Activated CD4-positive, CD25-positive, alpha-beta regulatory T cell (primary cell): ENCODE measurements around the gene NEUROG1.
"Not testable (repeated sequence)": the region's sequence is repeated elsewhere in the genome, so short reads cannot be mapped to it uniquely, and the experiment has no call there.

ENCODE experiments used
- DNase-seq, 4 experiments: peaks; one replicate each; lab custom pipeline; 2025; lab: John Stamatoyannopoulos, UW

The NEUROG1 gene

DNA sequence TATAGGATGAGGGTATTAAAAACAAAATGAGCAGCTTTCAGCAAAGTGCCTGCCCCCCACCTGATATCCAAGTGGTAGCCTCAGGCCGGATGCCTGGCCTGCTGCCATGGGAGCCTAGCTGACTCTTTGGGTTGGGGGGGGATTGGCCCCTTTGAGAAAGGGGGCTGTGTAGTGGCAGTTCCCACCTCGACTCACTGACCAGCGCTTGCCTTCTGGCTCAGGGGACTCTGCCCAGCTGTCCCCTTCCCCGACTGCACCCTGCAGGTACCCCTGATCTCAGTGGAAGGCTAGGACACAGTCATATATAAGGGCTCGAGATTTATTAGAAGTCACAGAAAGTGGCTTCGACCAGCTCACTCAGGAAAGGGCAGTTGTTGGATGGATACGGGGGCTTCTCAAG is 1.5 kb upstream of the NEUROG1 start:
- DNase-seq: no peak

DNA sequence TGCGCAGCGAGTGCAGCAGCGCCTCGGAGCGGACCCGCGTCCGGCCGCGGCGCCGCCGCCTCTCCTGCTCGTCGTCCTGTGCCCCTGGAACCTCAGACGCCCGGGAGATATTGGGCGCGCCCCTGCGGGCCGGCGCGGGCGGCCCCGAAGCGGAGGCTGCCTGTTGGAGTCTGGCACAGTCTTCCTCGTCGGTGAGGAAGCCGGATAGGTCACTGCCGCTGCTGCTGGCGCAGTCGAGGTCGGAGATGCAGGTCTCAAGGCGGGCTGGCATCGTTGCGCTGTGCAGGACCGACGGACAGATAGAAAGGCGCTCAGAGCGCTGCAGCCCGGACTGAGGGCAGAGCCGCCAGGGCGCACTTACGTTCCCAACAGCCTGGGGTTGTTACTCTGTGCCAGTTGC is 344 bp downstream of the NEUROG1 start:
- no peak for DNase-seq

DNA sequence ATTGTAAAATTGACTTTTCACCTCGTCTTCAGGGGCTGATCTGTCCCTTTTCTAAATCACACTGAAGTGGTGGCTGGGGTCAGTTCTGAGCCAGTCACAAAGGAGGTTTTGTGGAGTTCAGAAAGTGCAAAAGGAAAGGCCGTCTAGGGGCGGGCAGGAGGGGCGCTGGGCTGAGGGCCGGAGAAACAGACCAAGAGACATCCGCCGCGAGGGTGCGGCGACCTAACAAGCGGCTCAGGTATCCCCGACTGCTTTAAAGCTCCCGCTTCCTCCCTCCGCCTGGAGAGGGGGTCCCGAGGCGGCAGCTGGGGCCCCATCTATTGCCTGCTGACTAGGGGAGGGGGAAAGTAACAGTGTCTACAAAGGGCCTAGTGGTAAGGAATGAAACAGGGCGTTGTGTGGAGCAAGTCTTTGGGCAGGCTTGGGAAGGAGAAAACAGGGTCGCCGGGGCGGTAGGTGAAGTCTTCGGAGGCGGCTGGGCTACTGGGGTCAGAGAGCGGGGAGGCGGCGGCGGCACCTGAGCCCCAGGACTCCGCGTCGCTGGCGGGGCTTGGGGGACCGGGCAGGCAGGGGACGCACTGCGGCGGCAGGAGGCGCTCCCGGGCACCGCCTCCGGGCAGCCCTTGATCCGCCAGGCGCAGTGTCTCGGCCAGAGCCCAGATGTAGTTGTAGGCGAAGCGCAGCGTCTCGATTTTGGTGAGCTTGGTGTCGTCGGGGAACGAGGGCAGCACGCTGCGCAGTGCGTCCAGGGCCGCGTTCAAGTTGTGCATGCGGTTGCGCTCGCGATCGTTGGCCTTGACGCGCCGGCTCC is 950 bp downstream of the NEUROG1 start:
- DNase-seq: no peak

DNA sequence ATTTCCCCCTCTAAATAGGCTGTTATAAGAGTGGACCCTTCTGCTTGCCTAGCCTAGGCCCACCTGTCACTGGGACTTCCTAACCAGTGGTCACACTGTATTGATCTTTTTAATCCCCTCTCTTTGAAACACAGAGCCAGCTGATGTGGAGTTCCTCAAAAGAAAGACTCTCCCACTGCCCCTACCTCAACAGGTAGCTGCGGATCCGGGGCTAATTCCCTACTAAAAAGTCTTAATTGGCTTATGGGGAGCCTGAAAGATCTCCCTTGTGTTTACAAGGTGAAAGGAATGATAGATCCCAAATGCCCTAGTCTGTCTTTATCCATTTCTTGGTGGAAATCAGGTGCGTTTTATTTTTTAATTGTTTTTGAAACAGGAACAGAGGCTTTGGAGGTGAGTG is 2.0 kb downstream of the NEUROG1 start:
- no peak for DNase-seq

DNA sequence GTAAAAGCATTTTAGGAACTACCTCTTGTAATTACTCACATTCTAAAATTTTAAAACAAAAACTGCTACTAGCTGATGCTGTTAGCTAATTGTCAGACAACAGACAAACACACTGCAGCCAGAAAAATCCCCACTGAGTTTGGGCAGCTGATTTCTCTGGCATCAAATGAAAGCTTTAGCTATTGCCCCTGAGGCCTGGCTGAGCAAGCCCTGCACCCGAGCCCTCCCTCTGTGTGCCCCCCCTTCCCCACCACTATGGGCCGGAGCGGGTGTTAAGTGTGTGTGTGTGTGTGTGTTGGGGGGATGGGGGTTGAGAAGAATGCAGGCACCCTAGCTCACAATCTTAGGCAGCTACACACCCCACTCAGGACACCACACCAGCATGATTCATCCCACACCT is 2.4 kb downstream of the NEUROG1 start:
- no peak for DNase-seq

DNA sequence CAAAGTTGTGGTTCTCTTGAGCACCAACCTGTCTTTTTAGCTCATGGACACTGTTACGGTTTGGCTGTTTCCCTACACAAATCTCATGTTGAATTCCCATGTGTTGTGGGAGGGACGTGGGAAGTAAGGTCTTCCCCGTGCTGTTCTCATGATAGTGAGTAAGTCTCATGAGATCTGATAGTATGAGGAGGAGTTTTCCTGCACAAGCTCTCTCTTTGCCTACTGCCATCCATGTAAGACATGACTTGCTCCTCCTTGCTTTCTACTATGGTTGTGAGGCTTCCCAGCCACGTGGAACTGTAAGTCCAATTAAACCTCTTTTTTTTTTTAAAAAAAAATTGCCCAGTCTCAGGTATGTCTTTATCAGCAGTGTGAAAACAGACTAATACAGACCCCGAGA is 6.2 kb downstream of the NEUROG1 start:
- not testable (repeated sequence) for DNase-seq

DNA sequence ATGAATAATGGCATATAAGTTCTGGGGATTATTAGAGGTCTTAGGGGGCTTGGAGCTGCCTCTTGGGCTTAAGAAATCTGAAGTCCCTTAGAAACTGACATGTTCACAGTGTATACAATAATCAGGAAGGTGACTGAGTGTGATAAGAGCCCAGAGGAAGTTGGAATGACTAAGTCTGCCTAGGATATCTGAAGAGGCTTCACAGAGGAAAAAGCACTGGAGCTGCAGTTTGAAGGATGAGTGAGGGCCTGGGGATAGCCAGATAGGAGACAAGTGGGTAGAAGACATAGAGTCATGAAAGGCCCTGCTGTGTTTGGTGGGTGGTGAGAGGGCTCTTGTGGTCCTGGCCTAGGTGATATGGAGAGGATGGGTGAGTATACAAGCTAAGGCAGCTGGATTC is 8.8 kb downstream of the NEUROG1 start:
- no peak for DNase-seq

DNA sequence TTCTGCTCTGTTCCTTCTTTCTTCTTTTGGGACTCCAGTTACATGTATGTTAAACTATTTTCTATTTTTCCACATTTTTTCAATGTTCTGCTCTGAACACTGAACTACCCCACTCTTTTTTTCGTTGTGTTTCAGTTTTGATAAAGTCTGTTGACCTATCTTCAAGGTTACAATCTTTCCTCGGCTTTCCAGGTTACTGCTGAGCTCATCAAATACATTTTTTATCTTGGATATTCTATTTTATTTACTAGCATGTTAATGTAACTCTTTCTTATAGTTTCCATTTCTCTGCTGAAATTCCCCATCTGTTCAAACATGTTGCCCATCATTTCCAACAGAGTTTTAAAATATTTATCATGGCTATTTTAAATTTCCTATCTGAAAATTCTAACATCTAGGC is 13.8 kb downstream of the NEUROG1 start:
- no peak for DNase-seq

DNA sequence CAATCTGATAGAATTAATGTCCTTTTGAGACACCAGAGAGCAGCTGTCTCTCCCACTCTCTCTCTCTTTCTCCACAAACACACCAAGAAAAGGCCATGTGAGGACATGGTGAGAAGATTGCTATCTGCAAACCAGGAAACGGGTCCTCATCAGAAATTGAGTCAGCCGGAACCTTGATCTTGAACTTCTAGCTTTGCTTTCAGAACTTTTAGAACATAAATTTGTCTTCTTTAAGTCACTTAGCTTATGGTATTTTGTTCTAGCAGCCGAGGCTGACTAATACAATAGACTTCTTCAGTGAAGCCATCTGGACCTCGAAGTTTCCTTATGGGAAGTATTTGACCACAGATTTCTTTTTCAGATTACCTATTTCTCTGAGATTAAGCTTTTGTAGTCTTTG is 18.1 kb downstream of the NEUROG1 start:
- DNase-seq: no peak

DNA sequence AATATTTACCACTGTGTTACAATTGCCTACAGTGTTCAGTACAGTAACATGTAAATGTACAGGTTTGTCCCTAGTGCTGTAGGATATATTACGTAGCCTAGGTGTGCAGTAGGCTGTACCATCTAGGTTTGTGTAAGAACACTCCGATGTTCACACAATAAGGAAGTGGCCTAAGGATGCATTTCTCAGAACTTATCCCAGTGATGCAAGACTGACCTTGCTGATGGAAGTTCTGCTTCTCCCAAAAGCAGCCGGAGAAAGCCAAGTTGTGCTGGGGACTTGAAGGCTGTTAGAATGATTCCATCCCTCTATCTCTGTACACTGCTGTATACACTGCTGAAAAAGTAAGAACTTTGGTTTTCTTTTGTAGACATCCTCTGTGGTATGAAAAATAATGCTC is 21.6 kb downstream of the NEUROG1 start:
- DNase-seq: no peak

DNA sequence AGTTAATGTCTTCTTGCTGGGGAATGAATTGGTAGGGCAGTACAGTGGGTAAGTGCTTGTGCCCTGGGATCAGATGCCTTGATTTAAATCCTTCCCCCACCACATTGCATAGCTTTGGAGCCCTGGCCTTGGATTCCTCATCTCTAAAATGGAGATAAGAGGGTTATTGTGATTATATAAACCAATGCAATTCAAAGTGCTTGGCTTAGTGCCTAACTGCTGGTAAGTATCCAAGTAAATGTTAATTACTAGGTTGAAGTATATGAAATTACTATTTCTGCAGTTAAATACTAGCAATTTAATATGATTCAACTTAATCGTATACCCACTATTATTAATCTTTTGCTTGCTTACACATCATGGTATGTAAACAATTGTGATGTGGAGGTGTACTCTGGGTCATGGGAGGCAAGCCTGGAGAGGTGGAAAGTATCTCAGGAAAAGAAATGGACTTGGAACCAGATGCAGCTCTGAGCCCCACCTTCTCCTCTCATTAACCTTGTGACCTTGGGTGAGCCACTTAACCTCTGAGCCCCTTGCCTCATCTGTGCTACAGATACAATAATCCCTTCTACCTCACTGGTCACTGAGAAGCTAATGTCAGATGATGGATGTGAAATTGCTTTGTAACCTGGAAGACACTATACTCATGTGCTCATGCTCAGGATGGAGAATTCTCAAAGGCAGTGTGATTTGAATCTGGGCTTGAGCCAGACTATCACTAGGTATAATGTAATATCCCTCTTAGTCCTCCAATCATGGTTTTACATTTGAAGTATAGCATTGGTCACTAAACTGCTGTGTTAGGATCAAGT is 23.8 kb downstream of the NEUROG1 start:
- DNase-seq: no peak

DNA sequence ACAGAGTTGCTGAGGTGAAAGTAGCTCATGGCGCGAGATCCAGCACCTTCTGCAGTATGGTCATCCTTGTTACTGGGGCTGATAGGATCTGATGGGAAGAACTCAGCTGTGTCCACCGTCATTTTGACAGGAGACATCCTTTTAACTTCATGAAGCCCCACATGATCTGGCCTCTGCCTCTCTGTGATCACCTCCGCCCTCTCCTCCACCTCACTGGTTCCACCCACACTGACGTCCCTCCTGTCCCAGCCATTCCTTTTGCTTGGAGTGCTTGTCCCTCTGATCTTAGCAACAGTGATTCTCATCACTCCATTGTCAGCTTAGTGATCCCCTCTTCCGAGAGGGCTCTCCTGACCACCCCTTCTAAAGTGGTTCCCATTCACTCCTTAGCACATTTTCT is 25.8 kb downstream of the NEUROG1 start:
- no peak for DNase-seq

DNA sequence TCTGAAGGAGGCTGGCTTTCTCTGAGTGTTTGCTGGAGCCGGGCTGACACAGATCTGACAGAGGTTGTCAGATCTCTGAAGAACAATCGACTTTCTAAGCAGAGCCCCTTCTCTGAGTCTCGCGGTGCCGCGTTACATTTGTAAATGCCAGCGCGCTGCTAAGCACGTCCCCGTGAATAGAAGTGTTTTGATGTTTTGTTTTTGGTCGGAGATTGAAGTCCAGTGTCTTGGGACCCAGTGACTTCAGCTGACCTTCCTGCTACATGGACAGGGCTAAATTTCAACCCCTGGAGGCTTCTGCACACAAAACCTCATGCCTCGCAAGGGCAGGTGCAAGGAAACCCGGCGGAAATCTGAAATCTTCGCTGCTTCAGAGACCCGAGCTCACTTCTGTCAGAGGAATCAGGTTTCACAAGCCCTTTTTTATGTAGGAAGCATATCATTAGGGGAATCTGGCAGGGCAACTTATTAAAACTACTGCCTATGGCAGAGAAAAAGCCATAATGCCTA is 27.2 kb downstream of the NEUROG1 start:
- DNase-seq: no peak

DNA sequence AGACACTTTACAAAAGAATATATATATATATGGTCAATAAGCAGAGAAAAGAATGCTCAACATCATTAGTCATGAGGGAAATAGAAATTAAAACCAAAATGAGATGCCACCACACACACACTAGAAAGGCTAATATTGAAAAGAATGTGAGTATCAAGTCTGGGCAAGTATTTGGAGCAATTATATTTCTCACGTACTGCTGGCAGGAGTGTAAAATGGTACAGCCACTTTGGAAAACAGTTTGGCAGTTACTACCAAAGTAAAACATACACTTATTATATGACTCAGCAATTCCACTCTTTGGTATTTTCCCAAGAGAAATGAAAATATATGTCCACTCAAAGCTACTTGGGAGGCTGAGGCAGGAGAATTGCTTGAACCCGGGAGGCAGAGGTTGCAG is 29.8 kb downstream of the NEUROG1 start:
- DNase-seq: no peak

DNA sequence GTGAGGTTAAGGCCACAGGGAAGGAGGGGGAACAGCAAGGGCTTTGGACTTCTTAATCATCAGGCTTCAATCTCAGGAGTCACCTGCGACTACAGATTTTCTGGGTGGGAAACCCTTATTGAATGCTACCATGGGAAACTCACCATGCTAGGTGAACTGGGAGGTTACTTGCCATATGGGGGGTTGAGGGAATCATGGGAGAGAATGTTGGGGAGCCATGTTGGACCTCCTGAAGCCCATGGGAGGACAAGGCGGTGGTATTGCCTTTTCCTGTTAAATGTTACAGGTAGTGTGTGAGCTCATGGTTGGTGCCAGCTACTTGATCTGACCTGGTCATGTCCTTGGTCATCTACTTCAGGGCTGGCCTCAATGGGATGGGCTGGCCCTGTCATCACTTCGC is 31.4 kb downstream of the NEUROG1 start:
- no peak for DNase-seq

DNA sequence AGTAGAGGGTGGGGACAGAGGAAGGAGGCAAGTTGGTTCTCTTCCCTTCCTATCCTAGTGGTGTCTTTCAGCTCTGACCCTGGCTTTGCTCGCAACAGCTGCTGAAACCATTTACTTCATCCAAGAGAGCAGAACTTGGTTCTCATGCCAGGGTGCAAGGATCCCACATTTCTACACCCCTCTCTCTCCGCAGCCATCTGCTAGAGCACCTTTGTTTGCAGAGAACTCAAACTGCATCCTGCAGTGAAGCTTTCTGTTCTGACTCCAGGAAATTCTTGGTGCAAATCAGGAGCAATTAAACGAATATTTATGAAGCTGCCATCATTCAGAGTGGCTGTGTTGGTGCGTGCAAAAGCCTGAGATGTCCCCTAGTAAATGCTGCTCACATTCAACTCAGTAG is 31.9 kb downstream of the NEUROG1 start:
- DNase-seq: no peak

DNA sequence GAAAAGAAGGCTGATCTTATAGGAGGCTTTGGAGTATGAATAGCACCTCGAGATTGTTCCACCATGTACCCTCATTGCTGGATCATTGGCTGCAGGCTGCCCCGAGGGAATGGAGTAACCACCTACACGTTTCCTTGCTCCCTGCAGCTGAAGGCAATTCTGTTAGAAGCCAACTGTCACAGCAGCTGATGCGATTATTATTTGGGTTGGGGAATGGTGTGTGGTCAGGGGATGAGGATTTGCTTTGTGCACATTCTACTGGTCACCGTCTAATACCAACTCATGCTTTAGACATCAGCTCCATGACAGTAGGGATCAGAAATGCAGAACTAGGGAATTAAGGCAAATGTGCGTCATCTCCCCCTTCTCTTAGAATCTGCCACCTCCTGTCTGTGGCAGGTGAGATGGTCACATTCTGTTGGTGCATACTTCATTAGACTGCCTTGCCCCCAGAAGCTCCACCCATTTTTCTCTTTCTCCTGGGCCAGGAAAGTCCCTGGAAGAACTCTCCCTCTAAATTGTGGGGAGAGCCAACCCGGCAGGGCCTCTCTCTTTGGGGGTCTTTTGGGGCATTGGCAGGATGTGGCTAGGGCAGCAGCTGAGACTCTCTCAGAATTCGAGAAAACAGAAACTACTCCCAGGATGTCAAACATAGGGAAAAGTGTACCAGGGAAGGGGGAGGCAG is 32.8 kb downstream of the NEUROG1 start:
- DNase-seq: no peak

DNA sequence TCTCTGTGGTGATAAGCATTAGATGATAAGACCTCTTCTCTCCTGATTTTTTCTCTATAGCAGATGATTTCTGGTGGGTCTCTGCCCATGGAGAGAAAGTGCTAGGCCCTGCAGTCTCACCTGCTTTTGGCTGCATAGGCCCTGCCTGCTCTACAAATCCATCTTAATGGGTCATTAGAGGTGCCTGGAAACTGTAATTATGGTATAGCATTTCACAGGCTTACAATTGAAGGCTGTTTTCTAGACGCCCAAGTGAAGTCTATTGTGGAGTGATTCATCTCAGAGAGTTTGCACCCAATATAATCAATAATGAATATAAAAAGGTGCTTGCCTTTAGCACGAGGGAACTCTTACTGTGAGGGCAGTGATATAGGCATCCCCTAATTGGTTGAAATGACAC is 33.8 kb downstream of the NEUROG1 start:
- no peak for DNase-seq

DNA sequence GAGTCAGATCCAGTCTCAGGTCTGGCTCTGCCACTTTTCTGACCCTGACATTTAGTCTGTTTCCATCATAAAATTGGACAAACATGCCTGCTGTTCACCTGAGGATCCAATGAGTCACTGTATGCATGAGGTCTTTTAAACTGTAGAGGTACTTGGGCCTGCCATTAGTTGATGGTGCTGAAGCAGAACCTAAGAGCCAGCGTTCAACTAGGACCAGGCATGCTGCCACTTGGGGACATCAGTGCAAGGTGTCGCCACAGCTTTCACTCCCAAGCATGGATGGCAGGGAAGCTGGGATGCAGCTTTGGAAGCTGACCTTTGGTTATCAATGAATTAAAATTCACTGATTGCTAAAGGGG is 37.1 kb downstream of the NEUROG1 start:
- no peak for DNase-seq

DNA sequence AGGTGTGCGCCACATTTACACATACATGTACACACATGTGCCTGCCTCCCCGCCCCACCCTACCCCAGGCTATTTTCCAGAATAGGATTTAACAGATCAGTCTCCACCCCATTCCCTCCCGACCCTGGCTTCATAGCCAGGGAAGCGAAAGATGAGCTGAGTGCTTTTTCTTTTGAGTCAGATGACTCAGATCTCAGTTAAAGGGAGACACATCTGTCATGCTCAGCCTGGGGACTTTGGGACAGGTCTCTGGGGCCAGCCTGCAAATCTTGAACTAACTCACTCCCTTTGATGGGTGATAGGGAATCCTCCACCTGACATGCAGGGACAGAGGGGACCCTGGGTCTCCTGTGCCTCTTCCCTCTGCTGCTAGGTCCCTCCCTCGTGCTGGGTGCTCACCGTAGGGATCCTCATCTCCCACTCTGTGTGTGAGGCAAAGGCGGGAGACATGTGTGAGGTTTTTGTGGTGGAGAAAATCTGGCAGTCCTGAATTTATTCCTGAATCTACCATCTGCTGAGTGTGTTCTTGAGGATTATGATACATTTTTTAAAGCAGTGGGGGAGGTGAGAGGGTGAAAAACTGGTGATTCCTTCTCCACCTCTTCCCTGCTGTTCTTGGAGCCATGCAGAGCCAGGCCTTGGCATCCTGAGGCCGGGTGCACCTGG is 37.7 kb downstream of the NEUROG1 start:
- no peak for DNase-seq

DNA sequence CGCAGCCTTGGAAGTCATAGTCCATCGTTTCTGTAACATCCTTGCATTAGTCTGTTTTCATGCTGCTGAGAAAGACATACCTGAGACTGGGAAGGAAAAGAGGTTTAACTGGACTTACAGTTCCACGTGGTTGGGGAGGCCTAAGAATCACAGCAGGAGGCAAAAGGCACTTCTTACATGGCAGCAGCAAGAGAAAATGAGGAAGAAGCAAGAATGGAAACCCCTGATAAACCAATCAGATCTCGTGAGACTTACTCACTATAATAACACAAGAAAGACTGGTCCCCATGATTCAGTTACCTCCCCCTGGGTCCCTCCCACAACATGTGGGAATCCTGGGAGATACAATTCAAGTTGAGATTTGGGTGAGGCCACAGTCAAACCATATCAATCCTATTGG is 40.2 kb downstream of the NEUROG1 start:
- DNase-seq: not testable (repeated sequence)

DNA sequence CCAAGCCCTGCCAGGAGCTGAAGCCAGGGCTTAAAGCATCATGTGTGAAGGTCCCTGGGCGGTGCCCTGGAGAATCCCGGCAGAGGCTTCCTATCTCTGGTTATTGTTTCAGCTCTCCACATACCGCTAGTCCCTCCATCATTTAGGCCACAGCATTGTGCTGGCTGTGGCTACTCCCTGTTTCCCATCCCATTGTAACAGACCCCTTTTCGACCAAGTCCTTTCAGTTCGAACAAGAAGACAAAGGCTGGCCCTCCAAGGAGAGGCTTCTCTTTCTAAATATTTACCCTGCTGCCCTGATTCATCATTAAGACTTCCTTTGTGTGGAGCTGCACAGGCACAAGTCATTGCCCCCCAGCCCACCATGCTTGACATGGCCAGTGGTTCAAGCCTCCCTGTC is 41.6 kb downstream of the NEUROG1 start:
- no peak for DNase-seq
